ENCODE results near the gene SMIM38.

Gene SMIM38

GRCh38 chr11:69194396-69194795 is 38.7 kb downstream of the SMIM38 start:
- TF ChIP-seq REST (IDR thresholded peaks at IDR 0.05; ENCODE audit: insufficient read depth in 1 of 2, low read depth in 2 of 2, low read length in 2 of 2) (no peak), POLR2AphosphoS5 (IDR thresholded peaks at IDR 0.05; ENCODE audit: low read depth, low read length) (no peak), FOXP2 (optimal IDR thresholded peaks at IDR 0.05; ENCODE audit: borderline replicate concordance, extremely low read depth, extremely low read length, insufficient read depth) (no peak), SIN3A (IDR thresholded peaks at IDR 0.05; ENCODE audit: borderline replicate concordance, insufficient read depth, low read length) (no peak), TAF1 (IDR thresholded peaks at IDR 0.05; ENCODE audit: borderline replicate concordance, insufficient read depth, low read length) (no peak)

- TF ChIP-seq REST (IDR thresholded peaks at IDR 0.05; ENCODE audit: insufficient read depth in 1 of 2, low read depth in 2 of 2, low read length in 2 of 2) (no peak), FOXP2 (optimal IDR thresholded peaks at IDR 0.05; ENCODE audit: borderline replicate concordance, extremely low read depth, extremely low read length, insufficient read depth) (no peak), SIN3A (IDR thresholded peaks at IDR 0.05; ENCODE audit: borderline replicate concordance, insufficient read depth, low read length) (no peak), TAF1 (IDR thresholded peaks at IDR 0.05; ENCODE audit: borderline replicate concordance, insufficient read depth, low read length) (no peak), POLR2AphosphoS5 (IDR thresholded peaks at IDR 0.05; ENCODE audit: low read depth, low read length) (no peak)
Measured at GRCh38 chr11:69194956-69195355, 39.2 kb downstream of the SMIM38 start.

- TF ChIP-seq SIN3A (IDR thresholded peaks at IDR 0.05; ENCODE audit: borderline replicate concordance, insufficient read depth, low read length) (no peak), FOXP2 (optimal IDR thresholded peaks at IDR 0.05; ENCODE audit: borderline replicate concordance, extremely low read depth, extremely low read length, insufficient read depth) (no peak), TAF1 (IDR thresholded peaks at IDR 0.05; ENCODE audit: borderline replicate concordance, insufficient read depth, low read length) (no peak), REST (IDR thresholded peaks at IDR 0.05; ENCODE audit: insufficient read depth in 1 of 2, low read depth in 2 of 2, low read length in 2 of 2) (no peak), POLR2AphosphoS5 (IDR thresholded peaks at IDR 0.05; ENCODE audit: low read depth, low read length) (no peak)
Measured at GRCh38 chr11:69195824-69196782, 40.4 kb downstream of the SMIM38 start.

- TF ChIP-seq SIN3A (IDR thresholded peaks at IDR 0.05; ENCODE audit: borderline replicate concordance, insufficient read depth, low read length) (no peak), POLR2AphosphoS5 (IDR thresholded peaks at IDR 0.05; ENCODE audit: low read depth, low read length) (no peak), TAF1 (IDR thresholded peaks at IDR 0.05; ENCODE audit: borderline replicate concordance, insufficient read depth, low read length) (no peak), FOXP2 (optimal IDR thresholded peaks at IDR 0.05; ENCODE audit: borderline replicate concordance, extremely low read depth, extremely low read length, insufficient read depth) (no peak), REST (IDR thresholded peaks at IDR 0.05; ENCODE audit: insufficient read depth in 1 of 2, low read depth in 2 of 2, low read length in 2 of 2) (no peak)
Measured at GRCh38 chr11:69196783-69197169, 41.0 kb downstream of the SMIM38 start.

Measured in PFSK-1 (cell line).